GM19397 (cell line): ENCODE measurements around the gene CEP350.
"Not testable (repeated sequence)": the region's sequence is repeated elsewhere in the genome, so short reads cannot be mapped to it uniquely, and the experiment has no call there.

ENCODE experiments used
- ATAC-seq: cut with Tn5 transposase; IDR thresholded peaks from one replicate; pipeline ENCODE4 v1.9.1; 2021; ENCODE audit warnings: mild to moderate bottlenecking, moderate library complexity; ENCODE audit not compliant: unreplicated experiment

The CEP350 gene

GRCh38 chr1:180112984-180113647 lies 158.5 kb downstream of the CEP350 start:
- ATAC-seq: no peak

GRCh38 chr1:180114396-180114945 lies 159.9 kb downstream of the CEP350 start:
- ATAC-seq: no peak

GRCh38 chr1:180116964-180117763 lies 162.6 kb downstream of the CEP350 start:
- no peak for ATAC-seq

GRCh38 chr1:180117764-180118116 lies 163.1 kb downstream of the CEP350 start:
- no peak for ATAC-seq

- no peak for ATAC-seq
Measured at GRCh38 chr1:180119837-180120236, 165.2 kb downstream of the CEP350 start.

- ATAC-seq: no peak
Measured at GRCh38 chr1:180123463-180123936, 168.9 kb downstream of the CEP350 start.

- no peak for ATAC-seq
Measured at GRCh38 chr1:180130651-180131050, 176.0 kb downstream of the CEP350 start.

- ATAC-seq: no peak
Measured at GRCh38 chr1:180131510-180131909, 176.9 kb downstream of the CEP350 start.

GRCh38 chr1:180133193-180133592 lies 178.6 kb downstream of the CEP350 start:
- ATAC-seq: no peak

- ATAC-seq: not testable (repeated sequence)
Measured at GRCh38 chr1:180133688-180134087, 179.1 kb downstream of the CEP350 start.

- ATAC-seq: no peak
Measured at GRCh38 chr1:180135535-180135934, 180.9 kb downstream of the CEP350 start.

GRCh38 chr1:180136331-180136967 lies 181.8 kb downstream of the CEP350 start:
- no peak for ATAC-seq

GRCh38 chr1:180136968-180137356 lies 182.4 kb downstream of the CEP350 start:
- ATAC-seq: no peak

- ATAC-seq: no peak
Measured at GRCh38 chr1:180137776-180138175, 183.2 kb downstream of the CEP350 start.

GRCh38 chr1:180141381-180141934 lies 186.8 kb downstream of the CEP350 start:
- no peak for ATAC-seq

GRCh38 chr1:180143359-180143758 lies 188.7 kb downstream of the CEP350 start:
- no peak for ATAC-seq

- ATAC-seq: no peak
Measured at GRCh38 chr1:180144659-180145357, 190.2 kb downstream of the CEP350 start.

GRCh38 chr1:180145446-180145845 lies 190.8 kb downstream of the CEP350 start:
- ATAC-seq: no peak

GRCh38 chr1:180150982-180151381 lies 196.4 kb downstream of the CEP350 start:
- no peak for ATAC-seq

- no peak for ATAC-seq
Measured at GRCh38 chr1:180151508-180151907, 196.9 kb downstream of the CEP350 start.

- ATAC-seq: no peak
Measured at GRCh38 chr1:180152588-180152987, 198.0 kb downstream of the CEP350 start.
